Measurements from ENCODE around the gene CDX2.

The CDX2 gene

DNA sequence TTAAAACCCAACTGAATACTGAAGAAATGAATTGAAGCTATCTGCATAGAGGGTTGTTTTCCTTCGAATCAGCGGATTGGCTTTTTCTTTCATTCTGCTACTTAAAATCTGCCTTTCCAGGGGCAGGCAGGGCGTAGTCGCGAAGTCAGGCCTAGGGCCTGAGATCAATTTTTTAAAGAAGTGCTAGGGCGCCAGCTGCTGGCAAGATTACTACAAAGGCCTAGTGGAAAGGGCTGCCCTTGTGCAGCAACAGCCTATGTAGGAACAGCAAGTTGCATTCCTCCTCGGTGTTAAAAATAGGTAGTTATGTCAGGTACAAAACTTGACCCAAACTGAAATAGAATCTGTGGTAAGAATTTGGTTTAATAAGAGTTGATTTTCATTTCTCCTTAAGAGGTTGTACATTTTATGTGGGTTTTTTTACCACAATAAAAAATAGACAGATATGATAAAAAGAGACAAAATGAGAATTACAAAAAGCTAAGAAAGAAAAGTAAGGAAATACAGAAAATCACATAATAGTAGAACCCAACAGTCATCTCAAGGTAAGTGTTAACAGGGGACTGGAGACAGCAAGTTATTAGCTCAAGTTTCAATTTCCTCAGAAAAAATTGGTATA, 28.9 kb upstream of the CDX2 start:
- H3K27me3 ChIP-seq (ENCODE audit: low read depth, low read length), result no peaks in the 10 kb centered on the region
- no peaks in the 10 kb centered on the region for H3K36me3 ChIP-seq (ENCODE audit: control insufficient read depth in 1 of 2, insufficient read depth in 2 of 2, low read length in 2 of 2)
- no peak overlapping the region for H3K27ac ChIP-seq (ENCODE audit: low read length)
- H3K4me3 ChIP-seq (ENCODE audit: low read depth in 1 of 2, low read length in 2 of 2), result no peak overlapping the region
- H3K9me3 ChIP-seq (ENCODE audit: control insufficient read depth in 1 of 2, low read length in 2 of 2), result no peaks in the 10 kb centered on the region
- peaks cover 0 to under 1% of the 10 kb centered on the region in 2 donors for H3K4me1 ChIP-seq (ENCODE audit: control insufficient read depth in 1 of 2, insufficient read depth in 2 of 2, low read length in 2 of 2)

DNA sequence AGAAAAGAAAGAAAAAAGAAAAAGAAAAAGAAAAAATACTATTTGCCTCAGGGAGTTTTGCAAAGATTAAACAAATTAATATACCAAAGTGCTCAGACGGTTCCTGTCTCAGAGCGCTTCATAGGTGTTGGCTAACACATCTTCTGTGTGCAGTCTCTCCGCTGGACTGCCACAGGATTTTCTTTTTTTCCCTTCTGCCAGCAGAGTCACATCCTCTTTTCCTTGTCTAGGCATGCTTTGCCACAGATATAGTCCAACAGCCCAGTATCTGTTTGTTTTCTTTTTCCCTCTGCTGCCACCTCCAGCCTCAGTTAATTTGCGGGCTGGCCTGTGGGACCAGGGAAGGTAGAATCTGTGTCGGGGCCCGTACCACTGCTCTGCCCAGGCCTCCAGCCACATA, 22.8 kb upstream of the CDX2 start:
- H3K27ac ChIP-seq (ENCODE audit: low read length), result no peak overlapping the region
- no peaks in the 10 kb centered on the region for H3K36me3 ChIP-seq (ENCODE audit: control insufficient read depth in 1 of 2, insufficient read depth in 2 of 2, low read length in 2 of 2)
- H3K27me3 ChIP-seq (ENCODE audit: low read depth, low read length), result peaks cover 8% of the 10 kb centered on the region
- no peak overlapping the region for H3K4me3 ChIP-seq (ENCODE audit: low read depth in 1 of 2, low read length in 2 of 2)
- no peaks in the 10 kb centered on the region for H3K4me1 ChIP-seq (ENCODE audit: control insufficient read depth in 1 of 2, insufficient read depth in 2 of 2, low read length in 2 of 2)
- no peaks in the 10 kb centered on the region for H3K9me3 ChIP-seq (ENCODE audit: control insufficient read depth in 1 of 2, low read length in 2 of 2)

DNA sequence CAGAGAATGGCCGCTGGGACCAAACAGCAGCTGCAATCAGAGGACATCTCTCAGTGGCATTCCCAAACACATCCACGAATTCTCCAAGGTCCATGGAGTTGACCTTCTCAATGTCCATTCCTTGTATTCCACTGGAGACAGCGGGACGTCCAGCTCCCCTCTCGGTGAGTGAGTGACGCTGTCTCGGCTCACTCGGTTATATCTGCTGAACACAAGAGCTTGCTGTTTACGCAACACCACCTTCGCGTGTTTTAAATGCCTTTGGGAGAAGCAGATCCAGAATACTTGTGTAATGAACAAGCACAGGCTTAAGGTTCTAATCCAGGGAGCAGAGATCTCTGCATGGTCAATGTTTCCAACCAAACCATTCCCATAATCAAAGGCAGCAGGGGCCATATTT, 19.4 kb upstream of the CDX2 start, which contains the start of gene URAD:
Gene URAD (minus strand): TSS at position 174 of the 400 bp plus-strand sequence. CDS start 56 bp downstream, at position 118.
- no peak within 1 kb of the TSS for H3K27ac ChIP-seq (ENCODE audit: low read length)
- no peaks in the 10 kb centered on the region for H3K4me1 ChIP-seq (ENCODE audit: control insufficient read depth in 1 of 2, insufficient read depth in 2 of 2, low read length in 2 of 2)
- H3K36me3 ChIP-seq (ENCODE audit: control insufficient read depth in 1 of 2, insufficient read depth in 2 of 2, low read length in 2 of 2), result no peaks in the 10 kb centered on the region
- H3K27me3 ChIP-seq (ENCODE audit: low read depth, low read length), result peaks cover 8% of the 10 kb centered on the region
- no peaks in the 10 kb centered on the region for H3K9me3 ChIP-seq (ENCODE audit: control insufficient read depth in 1 of 2, low read length in 2 of 2)
- no peak within 1 kb of the TSS for H3K4me3 ChIP-seq (ENCODE audit: low read depth in 1 of 2, low read length in 2 of 2)

DNA sequence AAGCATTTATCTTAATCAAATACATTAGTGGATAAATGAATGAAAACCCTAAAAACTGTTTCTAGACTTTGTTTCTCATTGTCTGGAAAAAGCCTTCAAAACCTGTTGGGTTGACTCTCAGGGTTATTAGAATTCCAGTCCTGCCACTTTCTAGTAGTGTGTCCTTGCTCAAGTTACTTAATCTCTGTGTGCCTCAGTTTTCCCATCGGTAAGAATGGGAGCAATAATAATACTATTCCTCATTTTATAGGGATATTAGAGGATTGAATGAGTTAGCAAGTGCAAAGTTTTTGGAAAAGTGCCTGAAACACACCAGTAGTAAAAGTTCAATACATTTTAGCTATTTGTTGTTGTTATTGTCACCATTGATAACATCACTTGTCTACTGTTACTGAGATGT, 16.5 kb upstream of the CDX2 start:
- no peaks in the 10 kb centered on the region for H3K9me3 ChIP-seq (ENCODE audit: control insufficient read depth in 1 of 2, low read length in 2 of 2)
- H3K27me3 ChIP-seq (ENCODE audit: low read depth, low read length), result peaks cover 23% of the 10 kb centered on the region
- peaks cover 0 to under 1% of the 10 kb centered on the region in 2 donors for H3K4me1 ChIP-seq (ENCODE audit: control insufficient read depth in 1 of 2, insufficient read depth in 2 of 2, low read length in 2 of 2)
- H3K36me3 ChIP-seq (ENCODE audit: control insufficient read depth in 1 of 2, insufficient read depth in 2 of 2, low read length in 2 of 2), result no peaks in the 10 kb centered on the region
- no peak overlapping the region for H3K4me3 ChIP-seq (ENCODE audit: low read depth in 1 of 2, low read length in 2 of 2)
- H3K27ac ChIP-seq (ENCODE audit: low read length), result no peak overlapping the region

DNA sequence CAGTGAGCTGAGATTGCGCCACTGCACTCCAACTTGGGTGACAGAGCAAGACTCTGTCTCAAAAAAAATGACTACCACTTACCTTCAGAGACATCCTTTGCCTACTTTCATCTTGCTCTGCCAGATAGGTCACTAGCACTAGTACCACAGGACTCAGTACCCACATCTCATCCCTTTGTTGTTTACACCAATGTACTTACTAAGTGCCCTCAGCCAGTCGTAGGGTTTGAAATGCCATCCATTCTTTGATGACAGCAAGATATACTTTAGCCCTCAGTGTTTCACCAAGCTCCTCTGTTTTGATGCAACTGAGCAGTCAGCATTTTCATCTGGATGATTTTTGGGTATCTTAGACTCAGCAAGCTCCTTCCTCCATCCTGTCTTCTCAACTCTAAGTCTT, 13.2 kb upstream of the CDX2 start:
- Histone ChIP-seq H3K36me3 (ENCODE audit: control insufficient read depth in 1 of 2, insufficient read depth in 2 of 2, low read length in 2 of 2) (no peaks in the 10 kb centered on the region), H3K27me3 (ENCODE audit: low read depth, low read length) (peaks cover 34% of the 10 kb centered on the region), H3K27ac (ENCODE audit: low read length) (no peak overlapping the region), H3K9me3 (ENCODE audit: control insufficient read depth in 1 of 2, low read length in 2 of 2) (no peaks in the 10 kb centered on the region), H3K4me1 (ENCODE audit: control insufficient read depth in 1 of 2, insufficient read depth in 2 of 2, low read length in 2 of 2) (peaks cover 0 to 30% of the 10 kb centered on the region in 2 donors), H3K4me3 (ENCODE audit: low read depth in 1 of 2, low read length in 2 of 2) (no peak overlapping the region)

DNA sequence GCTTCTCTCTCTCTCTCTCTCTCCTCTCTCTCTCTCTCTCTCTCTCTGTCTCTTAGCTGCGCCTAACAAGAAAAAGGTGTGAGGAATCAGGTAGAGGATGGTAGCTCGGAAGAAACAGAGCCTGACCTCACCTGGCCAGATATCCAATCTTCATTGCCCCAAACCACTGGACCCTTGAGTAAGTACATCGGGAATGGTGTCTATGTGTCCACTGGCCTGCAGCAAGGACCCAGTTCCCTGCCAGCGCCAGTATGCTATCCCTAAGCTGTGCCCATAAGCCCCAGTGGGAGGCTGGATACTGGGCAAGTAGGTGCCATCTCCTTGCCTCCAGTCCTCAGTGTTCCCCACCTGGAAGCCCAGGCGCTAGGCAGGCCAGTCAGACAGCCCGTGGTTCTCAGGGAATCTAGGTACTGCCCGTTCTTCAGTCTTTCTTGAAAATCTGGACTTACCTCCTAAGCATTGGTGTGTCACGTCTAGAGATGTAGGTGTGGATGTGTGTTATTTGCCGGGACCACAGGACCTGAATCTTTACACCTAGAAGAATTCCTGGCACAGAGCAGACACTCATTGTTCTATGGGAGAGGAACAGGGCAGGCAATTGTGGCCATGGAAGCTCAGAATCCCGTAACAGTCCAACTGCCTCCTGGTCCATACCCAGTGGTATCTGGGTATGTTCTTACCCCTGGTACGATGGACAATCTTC, 12.0 kb upstream of the CDX2 start:
- no peak overlapping the region for H3K4me3 ChIP-seq (ENCODE audit: low read depth in 1 of 2, low read length in 2 of 2)
- H3K27me3 ChIP-seq (ENCODE audit: low read depth, low read length), result peaks cover 40% of the 10 kb centered on the region
- no peak overlapping the region for H3K27ac ChIP-seq (ENCODE audit: low read length)

DNA sequence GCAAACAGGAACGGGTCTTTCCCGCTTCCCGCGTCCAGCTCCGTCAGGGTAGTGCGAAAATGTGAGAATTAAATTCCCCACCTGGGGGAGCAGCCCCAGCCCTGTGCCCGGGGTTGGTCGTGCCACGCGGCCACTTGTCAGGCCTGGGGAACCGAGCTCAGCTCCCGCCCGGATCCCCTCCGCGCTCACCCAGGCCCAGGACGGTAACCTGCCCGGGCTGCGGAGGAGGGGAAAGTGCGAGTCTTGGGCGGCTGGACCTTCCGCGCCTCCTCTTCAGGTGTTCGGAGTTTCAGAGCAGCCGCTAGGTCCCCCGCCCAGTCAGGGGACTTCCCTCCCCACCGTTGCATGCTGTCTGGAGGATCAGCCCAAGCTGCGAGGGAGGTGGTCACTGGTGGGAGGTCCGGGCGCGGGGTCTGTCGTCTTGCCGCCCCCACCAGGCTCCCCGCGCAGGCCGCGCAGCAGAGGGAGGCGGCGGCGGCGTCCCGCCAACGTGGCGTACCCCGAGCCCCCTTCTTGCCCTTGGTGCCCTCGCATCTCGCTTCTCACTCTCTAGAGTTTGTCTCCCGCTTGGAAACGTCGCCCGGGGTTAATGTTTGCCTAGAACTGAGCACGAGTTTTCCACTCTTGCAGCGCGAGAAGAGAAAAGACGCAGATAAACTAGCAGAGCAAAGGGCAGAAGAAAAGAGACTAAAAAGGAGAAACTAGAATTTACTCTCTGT, 11.3 kb upstream of the CDX2 start:
- Histone ChIP-seq H3K4me3 (ENCODE audit: low read depth in 1 of 2, low read length in 2 of 2) (peak overlapping the region; percentile 29 to 42), H3K27ac (ENCODE audit: low read length) (peak overlapping the region; percentile 18), H3K36me3 (ENCODE audit: control insufficient read depth in 1 of 2, insufficient read depth in 2 of 2, low read length in 2 of 2) (no peaks in the 10 kb centered on the region), H3K9me3 (ENCODE audit: control insufficient read depth in 1 of 2, low read length in 2 of 2) (no peaks in the 10 kb centered on the region), H3K27me3 (ENCODE audit: low read depth, low read length) (peaks cover 46% of the 10 kb centered on the region), H3K4me1 (ENCODE audit: control insufficient read depth in 1 of 2, insufficient read depth in 2 of 2, low read length in 2 of 2) (peaks cover 0 to 37% of the 10 kb centered on the region in 2 donors)

More for the DNA sequence above, 12.0 kb upstream of the CDX2 start:
- H3K36me3 ChIP-seq (ENCODE audit: control insufficient read depth in 1 of 2, insufficient read depth in 2 of 2, low read length in 2 of 2), result no peaks in the 10 kb centered on the region
- H3K4me1 ChIP-seq (ENCODE audit: control insufficient read depth in 1 of 2, insufficient read depth in 2 of 2, low read length in 2 of 2), result peaks cover 0 to 30% of the 10 kb centered on the region in 2 donors
- H3K9me3 ChIP-seq (ENCODE audit: control insufficient read depth in 1 of 2, low read length in 2 of 2), result no peaks in the 10 kb centered on the region

DNA sequence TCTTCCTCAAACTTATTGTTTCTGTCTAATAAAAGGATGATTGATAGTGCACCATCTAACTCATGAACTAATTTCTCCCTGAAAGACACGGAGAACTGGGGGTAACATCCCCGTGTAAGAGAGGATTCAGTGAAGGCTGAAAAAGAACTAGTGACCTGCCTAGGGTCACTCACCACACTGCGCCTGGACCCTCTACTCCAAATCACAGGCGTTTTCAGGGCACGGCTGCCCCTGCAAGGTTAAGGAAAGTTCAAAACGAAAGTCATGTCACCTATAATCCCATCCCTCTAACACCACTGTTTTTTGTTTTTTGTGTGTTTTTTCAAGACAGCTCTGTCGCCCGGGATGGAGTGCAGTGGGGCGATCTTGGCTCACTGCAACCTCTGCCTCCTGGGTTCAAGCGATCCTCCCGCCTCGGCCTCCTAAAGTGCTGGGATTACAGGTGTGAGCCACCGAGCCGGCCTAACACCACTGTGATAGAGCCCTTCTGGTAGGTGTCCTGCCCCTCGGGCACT, 10.7 kb upstream of the CDX2 start:
- Histone ChIP-seq H3K36me3 (ENCODE audit: control insufficient read depth in 1 of 2, insufficient read depth in 2 of 2, low read length in 2 of 2) (no peaks in the 10 kb centered on the region), H3K27me3 (ENCODE audit: low read depth, low read length) (peaks cover 49% of the 10 kb centered on the region), H3K27ac (ENCODE audit: low read length) (peak overlapping the region; percentile 18), H3K9me3 (ENCODE audit: control insufficient read depth in 1 of 2, low read length in 2 of 2) (no peaks in the 10 kb centered on the region), H3K4me1 (ENCODE audit: control insufficient read depth in 1 of 2, insufficient read depth in 2 of 2, low read length in 2 of 2) (peaks cover 0 to 37% of the 10 kb centered on the region in 2 donors), H3K4me3 (ENCODE audit: low read depth in 1 of 2, low read length in 2 of 2) (peak overlapping the region in 1 of 2 donors; percentile 42)

DNA sequence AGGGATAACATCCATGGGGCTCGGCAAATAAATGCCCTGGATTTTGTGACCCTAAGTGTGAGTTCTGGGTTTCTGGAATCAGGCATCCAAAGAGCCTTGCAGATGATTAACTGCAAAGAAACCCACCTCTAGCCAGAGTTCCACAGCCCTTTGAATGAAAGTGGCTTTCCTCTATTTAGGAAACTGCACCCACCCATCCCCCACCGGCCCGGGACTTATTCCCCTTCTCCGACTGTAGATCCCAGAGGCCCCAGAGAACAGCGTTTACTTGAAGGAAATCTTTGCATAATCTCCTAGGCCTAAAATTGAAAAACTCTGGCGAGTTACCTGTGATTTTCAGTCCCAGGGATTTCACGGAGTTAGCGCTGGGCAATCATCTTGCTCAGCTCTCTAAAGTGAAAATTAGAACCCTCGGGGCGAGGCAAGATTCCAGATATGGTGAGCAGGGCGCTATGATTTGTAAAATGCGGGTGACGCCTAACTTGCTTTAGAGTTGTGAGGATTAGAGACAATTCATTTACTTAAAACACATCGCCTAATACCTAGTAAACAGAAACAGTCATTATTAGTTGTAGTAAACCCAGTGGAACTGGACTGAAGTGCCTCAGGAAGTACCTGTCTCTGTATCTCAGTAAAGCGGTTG, 10.0 kb upstream of the CDX2 start:
- H3K9me3 ChIP-seq (ENCODE audit: control insufficient read depth in 1 of 2, low read length in 2 of 2), result no peaks in the 10 kb centered on the region
- H3K27me3 ChIP-seq (ENCODE audit: low read depth, low read length), result peaks cover 56% of the 10 kb centered on the region
- H3K36me3 ChIP-seq (ENCODE audit: control insufficient read depth in 1 of 2, insufficient read depth in 2 of 2, low read length in 2 of 2), result no peaks in the 10 kb centered on the region
- H3K27ac ChIP-seq (ENCODE audit: low read length), result peak overlapping the region; percentile 34
- peak overlapping the region in 1 of 2 donors; percentile 42 for H3K4me3 ChIP-seq (ENCODE audit: low read depth in 1 of 2, low read length in 2 of 2)
- H3K4me1 ChIP-seq (ENCODE audit: control insufficient read depth in 1 of 2, insufficient read depth in 2 of 2, low read length in 2 of 2), result peaks cover 0 to 37% of the 10 kb centered on the region in 2 donors

DNA sequence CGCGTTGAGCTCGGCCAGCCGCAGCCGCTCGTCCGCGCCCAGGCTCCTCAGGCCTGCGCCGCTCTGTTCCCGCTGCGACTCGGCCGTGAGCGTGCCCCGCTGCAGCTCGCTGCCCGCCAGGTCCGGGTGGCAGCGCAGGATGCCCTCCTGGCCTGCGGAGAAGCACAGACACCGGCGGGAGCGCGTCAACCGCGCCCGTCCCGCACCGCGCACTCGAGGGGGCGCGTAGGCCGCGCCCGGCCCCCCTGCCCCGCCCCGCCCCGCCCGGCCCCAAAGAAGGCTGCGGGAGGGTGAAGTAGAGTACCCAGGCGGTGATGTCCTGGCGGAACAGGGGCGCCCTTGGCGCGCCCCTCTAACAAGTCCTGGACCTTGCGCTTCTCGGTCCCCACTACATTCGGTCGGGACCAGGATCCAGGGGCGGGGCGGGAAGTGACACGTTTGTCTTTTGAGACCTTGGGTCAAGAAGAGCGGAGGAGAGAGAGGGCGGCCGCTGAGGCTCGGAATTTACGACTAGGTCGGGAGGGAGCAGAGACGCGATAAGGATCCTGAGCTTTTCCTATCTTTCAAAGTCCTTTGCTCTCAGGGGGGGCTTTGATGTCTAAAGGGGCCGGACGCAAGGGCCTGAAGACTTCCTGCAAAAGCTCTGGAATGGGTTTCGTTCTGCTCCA, 9.3 kb upstream of the CDX2 start:
- Histone ChIP-seq H3K27me3 (ENCODE audit: low read depth, low read length) (peaks cover 60% of the 10 kb centered on the region), H3K36me3 (ENCODE audit: control insufficient read depth in 1 of 2, insufficient read depth in 2 of 2, low read length in 2 of 2) (no peaks in the 10 kb centered on the region), H3K4me1 (ENCODE audit: control insufficient read depth in 1 of 2, insufficient read depth in 2 of 2, low read length in 2 of 2) (peaks cover 0 to 37% of the 10 kb centered on the region in 2 donors), H3K27ac (ENCODE audit: low read length) (peak overlapping the region; percentile 34), H3K4me3 (ENCODE audit: low read depth in 1 of 2, low read length in 2 of 2) (peak overlapping the region; percentile 33), H3K9me3 (ENCODE audit: control insufficient read depth in 1 of 2, low read length in 2 of 2) (no peaks in the 10 kb centered on the region)

Measured in muscle layer of duodenum (tissue), 2 donors.